ENCODE results near the gene TXNL1.

- TF ChIP-seq, protein P1, sequence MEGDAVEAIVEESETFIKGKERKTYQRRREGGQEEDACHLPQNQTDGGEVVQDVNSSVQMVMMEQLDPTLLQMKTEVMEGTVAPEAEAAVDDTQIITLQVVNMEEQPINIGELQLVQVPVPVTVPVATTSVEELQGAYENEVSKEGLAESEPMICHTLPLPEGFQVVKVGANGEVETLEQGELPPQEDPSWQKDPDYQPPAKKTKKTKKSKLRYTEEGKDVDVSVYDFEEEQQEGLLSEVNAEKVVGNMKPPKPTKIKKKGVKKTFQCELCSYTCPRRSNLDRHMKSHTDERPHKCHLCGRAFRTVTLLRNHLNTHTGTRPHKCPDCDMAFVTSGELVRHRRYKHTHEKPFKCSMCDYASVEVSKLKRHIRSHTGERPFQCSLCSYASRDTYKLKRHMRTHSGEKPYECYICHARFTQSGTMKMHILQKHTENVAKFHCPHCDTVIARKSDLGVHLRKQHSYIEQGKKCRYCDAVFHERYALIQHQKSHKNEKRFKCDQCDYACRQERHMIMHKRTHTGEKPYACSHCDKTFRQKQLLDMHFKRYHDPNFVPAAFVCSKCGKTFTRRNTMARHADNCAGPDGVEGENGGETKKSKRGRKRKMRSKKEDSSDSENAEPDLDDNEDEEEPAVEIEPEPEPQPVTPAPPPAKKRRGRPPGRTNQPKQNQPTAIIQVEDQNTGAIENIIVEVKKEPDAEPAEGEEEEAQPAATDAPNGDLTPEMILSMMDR (IDR thresholded peaks at IDR 0.05; ENCODE audit: low read length): no peak
- TF ChIP-seq EZH2 (optimal IDR thresholded peaks at IDR 0.05; ENCODE audit: low read depth, low read length): no peak
Observed at GRCh38 chr18:56569416-56569815, 69.0 kb downstream of the TXNL1 start.
